K562 (cell line): ENCODE results near the gene RAD1. TPM values are rescaled to one million over a fixed set of nuclear protein-coding genes. Genes with fewer than 3 reads are reported as not detected.
A peak's percentile ranks its signal among the peaks of the same experiment; 100 is the strongest.

Experiments used
- CREM ChIP-seq: IDR thresholded peaks from 2 replicates; pipeline ENCODE4 v1.6.1; 2014; ENCODE audit warnings: antibody characterized with exemption, low read depth
- FOXP4 ChIP-seq: sonication (generic); formaldehyde crosslinking; IDR thresholded peaks from 2 replicates; pipeline ENCODE4 v1.8.0; 2022; ENCODE audit warnings: mild to moderate bottlenecking, missing genetic modification reagents, borderline replicate concordance
- KDM2B ChIP-seq: fragments of 250-450 bp; sonication (Bioruptor Pico); IDR thresholded peaks from 2 replicates; pipeline ENCODE4 v1.8.0; 2021; ENCODE audit warnings: mild to moderate bottlenecking, moderate library complexity
- LEF1 ChIP-seq: fragments of 450-650 bp; IDR thresholded peaks from 2 replicates; pipeline ENCODE4 v1.6.1; 2016; ENCODE audit warnings: mild to moderate bottlenecking
- MBD1 ChIP-seq: fragments of 250-450 bp; sonication (Bioruptor Pico); IDR thresholded peaks from 2 replicates; pipeline ENCODE4 v1.8.0; 2022; ENCODE audit warnings: inconsistent platforms
- MXI1 ChIP-seq: IDR thresholded peaks from 2 replicates; pipeline ENCODE4 v1.6.1; 2011; ENCODE audit warnings: low read depth, mild to moderate bottlenecking, improper control_type of control experiment, low read length
- NR1H2 ChIP-seq: sonication (generic); formaldehyde crosslinking; IDR thresholded peaks from 2 replicates; pipeline ENCODE4 v1.4.0; 2020; ENCODE audit warnings: mild to moderate bottlenecking, missing genetic modification reagents
- NR3C1 ChIP-seq: sonication (generic); formaldehyde crosslinking; IDR thresholded peaks from 2 replicates; pipeline ENCODE4 v1.8.1; 2022; ENCODE audit warnings: missing genetic modification reagents
- NRF1 ChIP-seq, 2 experiments: fragments of 450-650 bp; IDR thresholded peaks in 1 of 2; conservative IDR thresholded peaks in 1 of 2; 2 replicates each; pipeline ENCODE4 v1.6.1; 2014; ENCODE audit warnings: mild to moderate bottlenecking in 2 of 2
- PBX2 ChIP-seq, 2 experiments: IDR thresholded peaks in 1 of 2; conservative IDR thresholded peaks in 1 of 2; 2 replicates each; pipeline ENCODE4 v1.6.1; 2016; ENCODE audit warnings: low read depth in 2 of 2, mild to moderate bottlenecking in 1 of 2, missing compliant biosample characterization in 1 of 2, missing genetic modification characterization in 1 of 2, moderate library complexity in 1 of 2
- POLR2AphosphoS2 ChIP-seq: IDR thresholded peaks from 2 replicates; pipeline ENCODE4 v1.6.1; 2012; ENCODE audit warnings: low read length, improper control_type of control experiment
- SMARCC2 ChIP-seq: fragments of 450-650 bp; IDR thresholded peaks from 2 replicates; pipeline ENCODE4 v1.6.1; 2017; ENCODE audit warnings: antibody characterized with exemption, moderate library complexity, mild to moderate bottlenecking, low read depth
- ZNF124 ChIP-seq: sonication (generic); formaldehyde crosslinking; IDR thresholded peaks from 2 replicates; pipeline ENCODE4 v1.8.1; 2022; ENCODE audit warnings: missing genetic modification reagents
- ZNF449 ChIP-seq: fragments of 250-450 bp; sonication (Bioruptor Pico); IDR thresholded peaks from 2 replicates; pipeline ENCODE4 v1.8.0; 2022; ENCODE audit warnings: moderate library complexity, mild to moderate bottlenecking, inconsistent platforms
- ZNF639 ChIP-seq, 2 experiments: fragments of 200-800 bp in 1 of 2; sonication (Bioruptor generic) in 1 of 2; sonication (generic) in 1 of 2; formaldehyde crosslinking in 1 of 2; IDR thresholded peaks in 1 of 2; conservative IDR thresholded peaks in 1 of 2; 2 replicates each; pipeline versions ENCODE4 v1.5.0 to v1.6.1; 2016 to 2020; ENCODE audit warnings: missing compliant biosample characterization in 1 of 2, missing genetic modification characterization in 1 of 2, missing genetic modification reagents in 1 of 2
- ZNF644 ChIP-seq: fragments of 200-800 bp; sonication (Bioruptor generic); IDR thresholded peaks from 2 replicates; pipeline ENCODE4 v1.6.1; 2016; ENCODE audit warnings: low read depth, missing genetic modification characterization, missing compliant biosample characterization
- ZNF79 ChIP-seq: fragments of 250-450 bp; sonication (Bioruptor Pico); IDR thresholded peaks from 2 replicates; pipeline ENCODE4 v1.4.0; 2020; ENCODE audit warnings: low read depth, mild to moderate bottlenecking, moderate library complexity
- polyA plus RNA-seq, 8 experiments: library from polyadenylated mRNA; depleted of rRNA in 4 of 8; stranded (reverse) in 5 of 8; unstranded in 3 of 8; fragments of >200 nt; fragmentation: Nextera tagmentation in 2 of 8; fragmentation: Illumina TruSeq in 1 of 8; extraction: Ambion mirVana in 2 of 8; extraction: Trizol in 1 of 8; gene quantifications; 2 replicates each; pipeline versions ENCODE4 v1.2.1 to v1.2.3, GENCODE V29; 2011 to 2014; ENCODE audit warnings: inconsistent platforms in 1 of 8, missing spikeins in 1 of 8
- total RNA-seq, 7 experiments: library from RNA; depleted of rRNA in 6 of 7; stranded (reverse); fragments of >200 nt in 6 of 7; fragmentation: Illumina TruSeq in 2 of 7; extraction: Trizol in 2 of 7; gene quantifications; 2 replicates each; pipeline versions ENCODE4 v1.2.1 to v1.2.3, GENCODE V29; 2011 to 2021; ENCODE audit warnings: low replicate concordance in 1 of 7

RAD1 gene
- total and polyA plus RNA-seq, 9 of the 15 experiments (the other 6 are each of a cell fraction or from before 2014, with no cell fraction given) = 44.5 to 148 (median 60.8) TPM

- TF ChIP-seq ZNF449 (CRISPR knock-in tag) (0 out of 2 replicates have a peak, but pooled peaks have one; percentile 44), CREM (peak; percentile 60), POLR2AphosphoS2 (no peak; the same call in 1 of the 2 replicates), ZNF124 (CRISPR knock-in tag) (no peak), MBD1 (CRISPR knock-in tag) (no peak), ZNF639 (CRISPR knock-in tag; conservative IDR thresholded peaks at IDR 0.05 in 1 of 2, IDR thresholded peaks at IDR 0.05 in 1 of 2) (0 out of 4 replicates have a peak, but pooled peaks of 1 of the 2 experiments have one; percentile 43), NRF1 (conservative IDR thresholded peaks at IDR 0.05 in 1 of 2, IDR thresholded peaks at IDR 0.05 in 1 of 2) (no peak; a peak in 1 of 4 replicates), SMARCC2 (peak; percentile 99), ZNF79 (CRISPR knock-in tag) (no peak), MXI1 (no peak), PBX2 (CRISPR knock-in tag; IDR thresholded peaks at IDR 0.05; ENCODE audit: low read depth) (no peak), PBX2 (tag; conservative IDR thresholded peaks at IDR 0.05; ENCODE audit: low read depth) (peak; percentile 37; the same call in 1 of the 2 replicates), ZNF644 (tag) (no peak), NR1H2 (no peak), FOXP4 (no peak), LEF1 (peak; percentile 69; the same call in 1 of the 2 replicates), KDM2B (CRISPR knock-in tag) (no peak), NR3C1 (CRISPR knock-in tag) (no peak)
Observed at GRCh38 chr5:34923694-34924461, 8.6 kb upstream of the RAD1 start (continued).
